HG03060 (cell line): ENCODE results near the gene THYN1.
"Not testable (repeated sequence)": the region's sequence is repeated elsewhere in the genome, so short reads cannot be mapped to it uniquely, and the experiment has no call there.

Experiments
- ATAC-seq: cut with Tn5 transposase; IDR thresholded peaks from one replicate; pipeline ENCODE4 v1.9.1; 2021; ENCODE audit warnings: low read depth, moderate number of reproducible peaks; ENCODE audit not compliant: unreplicated experiment

The THYN1 gene

DNA sequence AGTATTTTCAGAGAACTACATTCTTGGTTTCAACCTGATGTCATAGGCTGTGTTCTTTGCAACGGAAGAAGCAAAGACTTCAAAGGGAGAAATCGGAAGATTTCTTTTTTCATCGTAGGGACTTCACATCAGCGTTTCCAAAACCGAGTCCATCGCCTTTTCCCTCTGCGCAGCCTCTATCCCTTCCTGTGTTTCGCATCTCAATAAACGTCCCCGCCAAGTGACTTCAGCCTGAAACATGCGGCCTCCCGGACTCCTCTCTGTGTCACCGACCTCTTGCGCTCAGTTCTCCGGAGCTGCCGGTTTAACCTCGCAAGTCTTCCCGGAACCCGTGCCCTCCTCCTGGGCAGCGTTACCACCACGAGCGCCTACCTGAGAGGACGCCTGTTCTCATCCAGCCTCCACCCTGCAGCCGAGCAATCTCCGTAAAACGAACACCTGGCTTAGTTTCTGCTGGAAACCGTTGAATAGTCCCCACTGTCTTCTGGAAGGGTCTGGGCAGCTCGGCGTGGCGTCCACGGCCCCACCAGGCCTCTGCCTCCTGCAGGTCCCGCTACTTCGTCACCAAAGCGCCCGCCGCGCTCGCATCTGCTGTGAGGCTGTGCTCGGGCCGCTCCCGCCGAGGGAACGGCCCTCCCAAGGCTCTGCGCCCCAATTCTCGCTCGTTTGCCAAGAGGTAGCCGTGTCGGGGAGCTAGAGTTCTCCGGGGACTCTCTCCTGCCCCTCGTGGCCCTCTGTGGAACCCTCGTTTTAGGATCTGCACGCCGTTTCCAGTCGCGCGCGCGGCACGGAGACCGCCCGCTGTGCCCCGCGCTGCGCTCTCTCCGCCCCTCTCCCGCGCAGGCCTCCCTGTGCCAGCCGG, 22.6 kb upstream of the THYN1 start, which contains the start of gene GLB1L3:
Gene GLB1L3, plus strand, starts transcription at position 846 of the 862 bp plus-strand sequence. CDS start 362 bp downstream, outside the sequence.
- no peak for ATAC-seq

DNA sequence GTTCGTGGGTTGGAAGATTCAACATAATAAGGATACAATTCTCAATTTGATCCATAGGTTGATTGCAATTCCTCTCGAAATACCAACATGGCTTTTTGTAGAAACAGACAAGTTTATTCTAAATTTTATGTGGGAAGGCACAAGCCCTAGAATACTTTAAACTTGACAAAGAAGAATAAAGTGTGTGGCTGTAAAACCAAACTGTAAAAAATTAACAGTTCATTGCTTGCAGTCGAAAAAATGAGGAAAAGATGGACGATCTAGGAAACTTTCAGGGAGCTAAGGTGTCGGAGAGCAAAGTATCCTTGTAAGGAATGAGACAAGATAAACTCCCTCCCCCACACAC, 22.0 kb upstream of the THYN1 start:
- ATAC-seq, result no peak

DNA sequence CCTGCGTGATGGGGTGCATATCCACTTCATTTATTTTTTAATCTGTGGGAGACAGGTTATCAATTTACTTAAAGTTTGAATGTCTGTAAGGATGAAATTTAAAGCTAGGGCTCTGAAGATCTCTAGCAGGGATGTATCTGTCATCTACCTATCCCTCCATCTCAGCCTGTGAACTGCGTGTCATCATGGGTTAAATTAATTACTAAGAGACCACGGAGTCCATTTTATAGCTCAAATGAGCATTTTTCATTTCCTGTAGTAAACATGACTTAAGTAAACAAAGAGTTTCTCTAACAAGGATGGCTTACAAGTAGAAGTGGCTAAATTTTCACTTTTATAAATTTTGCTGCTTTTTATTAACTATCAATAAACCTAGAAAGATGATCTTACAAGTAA, 20.2 kb upstream of the THYN1 start:
- ATAC-seq, result no peak

DNA sequence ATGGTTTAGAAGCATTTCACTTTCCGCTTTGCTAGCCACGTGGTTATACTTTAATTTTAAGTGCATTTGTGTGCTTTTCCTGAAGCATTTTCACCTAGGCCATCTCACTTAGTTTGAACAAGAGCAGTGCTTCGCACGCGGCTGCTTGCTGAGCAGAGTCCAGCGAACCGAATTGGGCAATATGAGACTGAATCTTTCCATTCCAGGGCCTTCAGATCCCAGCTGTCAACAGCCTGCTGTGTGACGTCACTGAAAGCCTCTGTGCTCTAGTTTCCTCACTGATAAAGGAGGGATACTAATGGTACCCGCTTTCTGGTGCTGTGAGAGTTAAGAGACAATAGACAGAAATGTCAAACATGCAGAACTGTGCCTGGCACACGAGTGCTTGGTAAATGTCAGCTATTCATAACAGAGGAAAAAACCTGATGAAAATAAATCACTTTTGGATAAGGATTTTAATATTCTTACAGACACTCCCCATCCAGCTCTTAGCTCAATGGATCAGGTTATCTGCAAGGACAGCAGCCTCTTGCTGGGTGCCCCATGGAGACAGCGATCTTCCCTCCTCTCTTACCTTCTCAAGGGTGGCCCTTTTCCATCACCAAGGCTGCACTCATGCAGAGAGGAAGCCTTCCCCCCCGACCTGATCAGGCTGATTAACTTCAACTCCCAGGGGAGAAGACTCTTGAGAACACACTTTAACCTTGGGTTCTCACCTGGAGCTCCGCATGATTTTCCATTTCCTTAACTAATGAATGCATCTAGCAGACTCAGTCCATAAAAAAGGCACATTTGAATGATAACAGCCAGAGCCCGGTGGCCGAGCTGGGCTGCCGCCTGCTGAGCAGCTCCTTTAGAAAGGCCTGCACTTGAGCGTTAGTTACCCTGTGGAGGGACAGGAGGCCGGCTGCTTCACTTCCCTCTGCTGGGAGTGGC, 19.5 kb upstream of the THYN1 start:
- ATAC-seq, result no peak

DNA sequence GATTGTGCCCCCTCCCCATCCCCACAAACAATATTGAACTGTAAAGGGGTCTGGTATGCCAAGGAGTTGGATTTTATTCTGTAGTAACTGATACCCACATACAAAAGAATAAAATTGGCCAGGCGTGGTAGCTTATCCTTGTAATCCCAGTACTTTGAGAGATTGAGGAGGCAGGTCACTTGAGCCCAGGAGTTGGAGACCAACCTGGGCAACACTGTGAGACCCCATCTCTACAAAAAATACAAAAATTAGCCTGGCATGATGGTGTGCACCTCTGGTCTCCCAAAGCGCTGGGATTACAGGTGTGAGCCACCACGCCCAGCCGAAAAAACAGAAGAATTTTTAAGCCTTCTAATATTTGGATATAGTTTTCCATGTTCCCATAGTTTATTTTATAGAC, 18.8 kb upstream of the THYN1 start:
- ATAC-seq, result no peak

DNA sequence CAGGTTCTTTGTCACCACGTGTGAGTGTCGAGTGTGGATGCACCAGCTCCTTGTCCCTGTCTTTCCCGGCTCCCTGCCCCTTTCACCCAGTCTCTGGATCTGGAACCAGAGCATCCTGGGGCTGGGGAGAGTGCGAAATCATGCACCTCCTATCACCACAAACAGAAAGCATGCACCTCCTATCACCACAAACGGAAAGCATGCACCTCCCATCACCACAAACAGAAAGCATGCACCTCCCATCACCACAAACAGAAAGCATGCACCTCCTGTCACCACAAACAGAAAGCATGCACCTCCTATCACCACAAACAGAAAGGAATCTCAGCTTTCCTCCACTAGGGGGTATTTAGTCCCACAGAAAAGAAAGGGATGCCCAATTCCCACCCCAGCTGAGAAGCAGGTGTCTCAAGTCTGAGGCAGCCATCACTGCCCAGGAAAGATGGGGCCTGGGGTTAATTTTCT, 17.1 kb upstream of the THYN1 start:
- ATAC-seq, result no peak

DNA sequence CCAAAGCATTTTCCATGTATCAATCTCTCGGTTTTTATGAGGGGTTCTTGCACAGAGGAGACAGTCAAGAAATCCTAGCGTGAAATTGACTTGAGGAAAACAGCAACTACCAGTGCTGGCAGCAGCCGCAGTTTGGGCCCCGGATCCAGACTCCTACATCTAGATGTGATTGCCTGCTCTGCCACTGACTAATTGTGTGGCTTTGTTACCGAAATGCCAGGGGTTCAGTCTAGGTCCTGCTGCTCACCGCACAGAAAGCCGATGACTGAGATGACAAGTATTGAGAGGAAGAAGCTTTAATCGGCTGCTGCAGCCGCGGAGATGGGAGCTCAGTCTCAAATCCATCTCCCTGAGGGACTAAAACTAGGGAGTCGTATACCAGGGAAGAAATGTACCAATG, 14.8 kb upstream of the THYN1 start:
- ATAC-seq, result no peak

DNA sequence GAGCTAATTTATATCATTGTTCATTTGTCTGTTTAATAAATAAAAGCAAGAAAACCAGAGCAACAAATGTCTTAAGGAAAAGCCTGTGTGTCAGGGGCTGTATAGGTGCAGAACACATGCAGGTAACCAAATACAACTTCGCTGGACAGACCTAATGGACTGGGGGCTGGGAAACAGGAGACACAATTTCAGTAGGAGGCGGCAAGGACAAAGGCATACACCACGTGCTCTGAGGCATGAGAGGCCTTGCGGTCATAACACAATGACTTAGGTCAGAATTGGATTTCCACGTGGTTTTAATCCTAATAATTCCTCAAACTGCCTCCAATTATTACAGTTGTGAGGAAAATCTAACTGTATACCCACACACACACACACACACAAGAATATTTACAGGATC, 14.3 kb upstream of the THYN1 start:
- no peak for ATAC-seq

DNA sequence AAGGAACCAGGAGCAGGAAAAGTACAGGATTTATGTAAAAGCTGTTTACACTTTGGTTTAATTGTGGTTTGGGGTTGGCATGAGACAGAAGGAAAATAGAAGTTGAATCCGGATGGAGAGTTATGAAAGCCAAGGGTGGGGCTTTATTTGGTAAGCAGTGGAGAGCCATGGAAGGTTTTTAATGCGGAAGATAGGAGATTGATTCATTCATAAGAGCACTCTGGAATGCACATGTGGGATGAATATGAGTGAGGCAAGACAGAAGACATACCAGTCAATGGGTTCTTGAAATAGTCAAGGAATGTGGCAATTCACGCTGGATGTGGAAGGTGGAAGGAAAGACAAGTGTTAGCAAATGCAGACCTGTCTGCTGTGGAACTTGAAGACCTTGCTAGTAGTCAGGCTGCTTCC, 13.7 kb upstream of the THYN1 start:
- no peak for ATAC-seq

DNA sequence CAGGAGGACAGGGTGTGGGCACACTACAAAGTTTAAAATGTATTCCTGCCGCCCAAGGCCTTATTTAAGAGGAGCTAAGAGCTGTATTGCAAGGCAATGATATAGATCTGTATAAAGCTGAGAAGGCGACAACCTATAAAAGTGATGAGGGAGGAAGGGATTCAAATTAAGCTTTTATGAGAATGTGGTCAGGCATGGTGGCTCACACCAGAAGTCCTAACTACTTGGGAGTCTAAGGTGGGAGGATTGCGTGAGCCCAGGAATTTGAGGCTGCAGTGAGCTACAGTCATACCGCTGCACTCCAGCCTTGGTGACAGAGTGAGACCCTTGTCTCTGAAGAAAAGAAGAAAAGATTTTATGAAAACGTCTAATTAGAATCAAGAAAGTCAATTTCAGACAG, 13.3 kb upstream of the THYN1 start:
- no peak for ATAC-seq

DNA sequence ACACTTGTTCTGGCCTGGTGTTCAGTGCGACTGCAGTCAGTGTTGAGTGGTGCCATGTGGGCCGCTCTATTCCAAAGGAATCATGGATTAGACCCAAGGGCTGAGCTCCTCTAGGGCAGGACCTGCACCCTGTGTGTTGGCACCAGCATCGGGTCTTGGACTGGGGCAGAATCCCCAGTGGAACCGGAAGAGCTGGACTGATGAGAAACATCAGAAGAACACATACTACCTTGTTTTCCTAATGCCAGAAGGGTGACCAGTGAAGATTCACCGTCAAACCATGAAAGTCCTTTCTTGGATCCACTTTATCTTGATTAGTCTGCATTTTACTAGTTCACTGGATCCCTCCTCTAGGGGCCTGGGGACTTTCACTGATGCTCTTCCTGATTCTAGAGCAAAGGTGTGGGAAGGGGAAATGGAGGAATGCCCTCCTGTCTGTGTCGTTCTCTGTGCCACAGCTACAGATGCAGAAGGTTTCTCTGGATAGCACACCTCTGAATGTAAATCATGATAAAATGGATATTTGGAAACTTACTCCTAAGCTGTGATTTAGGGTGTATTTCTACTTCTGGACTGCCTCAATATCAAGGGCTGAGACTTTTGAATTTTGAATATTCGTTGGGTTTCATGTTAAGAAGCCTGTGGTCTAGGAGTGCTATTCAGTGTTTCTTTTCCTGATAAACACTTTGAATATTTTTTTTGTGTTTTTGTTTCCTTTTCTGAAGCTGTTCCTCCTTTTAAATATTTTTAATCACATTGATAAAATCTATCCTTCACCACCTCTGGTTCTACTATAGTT, 12.0 kb upstream of the THYN1 start:
- no peak for ATAC-seq

DNA sequence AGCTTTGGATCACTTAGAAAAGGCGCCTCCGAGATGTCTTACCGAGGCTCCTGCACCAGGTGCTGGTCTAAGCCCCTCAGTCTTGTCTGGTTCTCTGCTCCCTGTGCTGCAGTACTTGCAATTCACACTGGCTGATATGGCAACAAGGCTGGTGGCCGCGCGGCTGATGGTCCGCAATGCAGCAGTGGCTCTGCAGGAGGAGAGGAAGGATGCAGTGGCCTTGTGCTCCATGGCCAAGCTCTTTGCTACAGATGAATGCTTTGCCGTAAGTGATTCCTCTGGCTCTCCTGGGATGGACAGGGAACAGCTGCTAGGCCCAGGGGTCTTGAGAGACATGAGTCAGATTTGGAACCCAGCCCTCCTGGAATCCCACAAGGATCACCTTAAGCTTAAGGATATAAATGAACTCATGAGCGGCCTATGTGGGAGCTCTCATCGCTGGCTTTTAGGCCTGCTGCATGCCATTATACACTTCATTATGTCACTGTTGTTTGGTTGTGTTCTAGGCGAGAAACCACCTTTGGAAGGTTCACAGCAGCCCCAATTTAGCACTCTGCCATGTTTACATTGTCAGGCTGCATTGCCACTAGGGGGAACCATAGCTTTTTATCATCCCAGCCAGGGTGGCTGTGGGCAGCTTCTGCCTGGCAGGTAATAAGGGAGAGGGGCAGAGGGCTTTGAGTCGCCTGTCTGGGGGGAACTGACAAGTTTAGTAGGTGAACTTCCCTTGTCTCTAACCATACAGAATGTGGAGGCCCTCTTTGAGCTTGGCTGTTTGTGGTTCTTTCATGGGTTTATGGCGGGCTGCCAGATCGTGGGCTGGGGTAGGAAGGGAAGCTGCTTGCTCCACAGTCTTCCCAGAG, 8.7 kb upstream of the THYN1 start:
- no peak for ATAC-seq

DNA sequence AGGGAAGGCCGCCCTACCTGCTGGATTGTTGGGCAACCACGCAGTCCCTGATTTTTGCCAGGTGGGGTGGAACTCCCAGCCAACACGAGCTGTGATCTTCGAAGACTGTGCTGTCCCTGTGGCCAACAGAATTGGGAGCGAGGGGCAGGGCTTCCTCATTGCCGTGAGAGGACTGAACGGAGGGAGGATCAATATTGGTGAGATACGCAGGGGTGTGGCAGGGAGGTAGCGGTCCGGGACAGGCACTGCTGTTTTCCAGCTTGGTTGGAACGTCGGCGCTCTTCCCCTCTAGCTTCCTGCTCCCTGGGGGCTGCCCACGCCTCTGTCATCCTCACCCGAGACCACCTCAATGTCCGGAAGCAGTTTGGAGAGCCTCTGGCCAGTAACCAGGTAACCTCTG, 7.8 kb upstream of the THYN1 start:
- ATAC-seq, result no peak

DNA sequence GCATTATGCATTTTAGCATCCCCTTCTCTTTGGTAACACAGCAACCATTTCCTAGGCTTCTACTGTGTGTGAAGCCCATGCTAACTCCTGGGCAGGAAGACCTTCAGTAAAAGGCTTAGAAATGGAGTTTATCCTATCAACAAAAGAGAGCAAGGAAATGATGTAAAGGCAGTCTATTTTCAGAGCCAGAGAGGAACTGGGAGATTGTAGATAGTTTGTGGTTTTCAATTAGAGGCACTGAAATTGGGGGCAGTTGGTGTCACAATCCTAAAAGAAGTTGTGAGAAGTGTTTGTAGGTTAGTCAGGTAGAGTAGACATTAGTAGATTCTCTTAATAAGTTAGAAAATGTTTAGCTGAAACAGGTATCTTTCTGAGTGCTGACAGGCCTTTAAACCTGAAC, 7.4 kb upstream of the THYN1 start:
- ATAC-seq, result no peak

DNA sequence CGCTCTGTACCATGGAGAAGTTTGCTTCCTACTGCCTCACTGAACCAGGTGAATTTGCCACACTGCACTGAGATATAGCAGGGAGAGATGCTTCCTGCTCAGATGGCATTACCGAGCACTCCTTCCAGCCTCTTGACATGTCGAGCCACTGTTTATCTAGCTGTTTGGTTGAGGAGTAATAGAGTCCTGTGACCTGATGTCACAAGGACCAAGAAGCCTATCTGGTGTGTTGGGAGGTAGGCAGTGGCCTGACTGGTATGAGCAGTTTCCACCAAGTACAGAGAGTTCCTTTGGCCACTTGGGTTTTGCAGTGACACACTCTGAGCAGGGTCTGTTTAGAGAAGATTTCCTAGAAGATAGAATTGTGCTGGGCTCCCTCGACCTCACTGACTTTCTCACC, 5.4 kb upstream of the THYN1 start:
- ATAC-seq, result no peak

DNA sequence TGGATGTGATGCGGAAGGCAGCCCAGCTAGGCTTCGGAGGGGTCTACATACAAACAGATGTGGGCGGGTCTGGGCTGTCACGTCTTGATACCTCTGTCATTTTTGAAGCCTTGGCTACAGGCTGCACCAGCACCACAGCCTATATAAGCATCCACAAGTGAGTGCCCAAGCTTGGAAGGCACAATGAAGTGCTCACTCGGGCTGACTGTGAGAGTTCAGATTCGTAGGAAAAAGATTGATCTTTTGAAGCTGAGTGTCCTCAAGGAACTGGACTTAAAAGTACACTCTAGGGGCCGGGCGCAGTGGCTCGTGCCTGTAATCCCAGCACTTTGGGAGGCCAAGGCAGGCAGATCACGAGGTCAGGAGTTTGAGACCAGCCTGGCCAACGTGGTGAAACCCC, 3.9 kb upstream of the THYN1 start:
- no peak for ATAC-seq

DNA sequence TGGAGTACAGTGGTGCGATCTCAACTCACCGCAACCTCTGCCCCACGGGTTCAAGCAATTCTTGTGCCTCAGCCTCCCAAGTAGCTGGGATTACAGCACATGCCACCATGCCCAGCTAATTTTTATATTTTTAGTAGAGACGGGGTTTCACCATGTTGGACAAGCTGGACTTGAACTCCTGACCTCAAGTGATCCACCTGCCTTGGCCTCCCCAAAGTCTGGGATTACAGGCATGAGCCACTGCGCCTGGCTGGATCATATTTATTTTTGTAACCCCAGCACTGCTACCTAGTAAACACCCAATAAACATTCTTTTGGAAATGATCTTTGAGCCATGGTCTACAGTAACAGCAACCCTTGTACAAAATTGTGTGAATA, 2.0 kb upstream of the THYN1 start:
- ATAC-seq, result not testable (repeated sequence)

DNA sequence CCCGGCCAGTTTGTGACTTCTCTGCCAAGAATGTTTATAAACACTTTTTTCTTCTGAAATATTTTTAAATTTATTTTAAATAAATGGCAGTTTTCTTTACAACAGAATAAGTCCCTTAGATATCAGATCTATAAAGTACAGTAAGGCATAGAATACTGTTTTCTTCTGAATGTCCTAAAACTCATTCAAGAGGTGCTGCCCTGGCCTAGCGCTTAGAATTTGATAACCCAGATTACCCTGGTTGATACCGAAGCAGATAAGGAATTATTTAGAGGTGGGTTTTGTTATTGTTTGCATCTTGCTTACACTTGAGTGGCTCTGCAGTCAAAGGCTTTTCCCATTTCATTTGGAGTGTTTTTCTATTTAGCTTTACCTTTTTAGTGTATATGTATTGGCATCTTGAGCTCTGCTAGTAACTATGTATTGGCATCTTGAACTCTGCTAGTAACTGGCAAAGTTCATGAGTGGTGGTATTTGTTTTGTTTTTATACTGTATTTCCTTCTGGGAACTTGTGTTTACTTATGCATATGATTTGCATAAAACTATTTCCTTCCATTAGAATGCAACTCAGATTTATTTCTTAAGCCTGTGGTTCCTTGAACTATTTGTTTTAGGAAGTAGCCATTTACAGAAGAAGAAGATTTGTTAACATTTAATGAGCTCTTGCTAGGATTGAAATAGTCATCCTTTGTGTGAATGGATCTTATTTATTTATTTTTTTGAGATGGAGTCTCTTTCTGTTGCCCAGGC, 1.5 kb upstream of the THYN1 start:
- ATAC-seq, result no peak
